Loucy (cell line): Measurements from ENCODE around the gene CACYBP.
A peak's percentile ranks its signal among the peaks of the same experiment; 100 is the strongest.
"Not testable (repeated sequence)": the region's sequence is repeated elsewhere in the genome, so short reads cannot be mapped to it uniquely, and the experiment has no call there.

ENCODE experiments used
- H2AFZ ChIP-seq: fragments of 200-600 bp; sonication (generic); 2 replicates; pipeline ENCODE4 v1.6.0; 2016; ENCODE audit warnings: antibody characterized with exemption, mild to moderate bottlenecking, low read length, moderate library complexity
- H3F3A ChIP-seq: fragments of 200-600 bp; 2 replicates; pipeline ENCODE4 v1.6.0; 2016; ENCODE audit warnings: antibody characterized with exemption, low read depth, mild to moderate bottlenecking
- H3K27me3 ChIP-seq: fragments of 200-600 bp; sonication (generic); 2 replicates; pipeline ENCODE4 v1.6.1; 2014; ENCODE audit warnings: low read length, mild to moderate bottlenecking; ENCODE audit not compliant: insufficient read depth, poor library complexity, severe bottlenecking
- H3K36me3 ChIP-seq: fragments of 200-600 bp; sonication (generic); 2 replicates; pipeline ENCODE4 v1.6.1; 2016; ENCODE audit warnings: low read length; ENCODE audit not compliant: insufficient read depth
- H3K4me1 ChIP-seq: fragments of 200-600 bp; sonication (generic); 2 replicates; pipeline ENCODE4 v1.5.1; 2014; ENCODE audit warnings: low read length, mild to moderate bottlenecking; ENCODE audit not compliant: insufficient read depth, poor library complexity, severe bottlenecking
- H3K4me2 ChIP-seq: fragments of 200-600 bp; sonication (generic); 2 replicates; pipeline ENCODE4 v1.6.0; 2014; ENCODE audit warnings: antibody characterized with exemption, low read length, low read depth, mild to moderate bottlenecking; ENCODE audit not compliant: poor library complexity, severe bottlenecking
- H3K4me3 ChIP-seq: fragments of 200-600 bp; sonication (generic); 2 replicates; pipeline ENCODE4 v1.5.1; 2014; ENCODE audit warnings: low read length, mild to moderate bottlenecking, mixed read lengths; ENCODE audit not compliant: poor library complexity, severe bottlenecking
- H3K79me2 ChIP-seq: fragments of 200-600 bp; sonication (generic); 2 replicates; pipeline ENCODE4 v1.6.1; 2014; ENCODE audit warnings: low read length; ENCODE audit not compliant: insufficient read depth
- H3K9ac ChIP-seq: fragments of 200-600 bp; sonication (generic); 2 replicates; pipeline ENCODE4 v1.6.0; 2014; ENCODE audit warnings: mild to moderate bottlenecking, low read depth, low read length, moderate library complexity; ENCODE audit not compliant: poor library complexity, severe bottlenecking
- H3K9me2 ChIP-seq: fragments of 200-600 bp; sonication (generic); replicated peaks from 2 replicates; pipeline ENCODE4 v1.6.1; 2016; ENCODE audit warnings: low read depth, low read length, mixed read lengths
- H3K9me3 ChIP-seq: fragments of 200-600 bp; sonication (generic); 2 replicates; pipeline ENCODE4 v1.6.1; 2014; ENCODE audit warnings: mild to moderate bottlenecking, antibody characterized with exemption, low read length, low read depth; ENCODE audit not compliant: insufficient read depth
- H4K20me1 ChIP-seq: fragments of 200-600 bp; sonication (generic); 2 replicates; pipeline ENCODE4 v1.6.0; 2014; ENCODE audit warnings: antibody characterized with exemption, low read length, mild to moderate bottlenecking; ENCODE audit not compliant: insufficient read depth, poor library complexity, severe bottlenecking
- CTCF ChIP-seq: fragments of 200-600 bp; sonication (generic); conservative IDR thresholded peaks from 2 replicates; pipeline ENCODE4 v1.5.1; 2014; ENCODE audit warnings: mild to moderate bottlenecking, antibody characterized with exemption, low read length
- EZH2phosphoT487 ChIP-seq: fragments of 200-600 bp; IDR thresholded peaks from 2 replicates; pipeline ENCODE4 v1.6.1; 2018; ENCODE audit warnings: antibody characterized with exemption, mild to moderate bottlenecking, moderate library complexity, borderline replicate concordance

CACYBP gene

GRCh38 chr1:175019524-175019923 is 19.8 kb downstream of the CACYBP start:
- Histone ChIP-seq H3F3A (no peaks in the 10 kb centered on the region), H3K9me3 (no peaks in the 10 kb centered on the region), H3K4me1 (peaks cover 17% of the 10 kb centered on the region), H3K79me2 (peaks cover 26% of the 10 kb centered on the region), H3K4me2 (no peak overlapping the region), H3K36me3 (peaks cover 30% of the 10 kb centered on the region; the same call in 1 of the 2 replicates), H3K4me3 (no peak overlapping the region), H3K9me2 (no peaks in the 10 kb centered on the region), H3K27me3 (no peaks in the 10 kb centered on the region), H3K9ac (no peak overlapping the region), H2AFZ (no peak overlapping the region), H4K20me1 (peaks cover 18% of the 10 kb centered on the region)
- TF ChIP-seq CTCF = no peak
- TF ChIP-seq EZH2phosphoT487 = no peak

- peak within 1 kb of the TSS; percentile 99 for H3K4me2 ChIP-seq
- H4K20me1 ChIP-seq = peaks cover 18% of the 10 kb centered on the region
- H3K79me2 ChIP-seq = peaks cover 26% of the 10 kb centered on the region
- no peaks in the 10 kb centered on the region for H3F3A ChIP-seq
- H3K27me3 ChIP-seq = no peaks in the 10 kb centered on the region
- TF ChIP-seq EZH2phosphoT487 (no peak), CTCF (no peak)
- peak within 1 kb of the TSS; percentile 89 for H2AFZ ChIP-seq
- H3K4me1 ChIP-seq = peaks cover 17% of the 10 kb centered on the region
- peaks cover 1% of the 10 kb centered on the region; the same call in 1 of the 2 replicates for H3K36me3 ChIP-seq
- H3K9me3 ChIP-seq = no peaks in the 10 kb centered on the region; the same call in 1 of the 2 replicates
- peak within 1 kb of the TSS; percentile 98 for H3K4me3 ChIP-seq
- H3K9ac ChIP-seq = peak within 1 kb of the TSS; percentile 95
- H3K9me2 ChIP-seq = no peaks in the 10 kb centered on the region
Observed at GRCh38 chr1:175023043-175023921, 23.5 kb downstream of the CACYBP start, which contains the start of gene MRPS14. MRPS14 (minus strand) TSS chr1:175023425; CDS start chr1:175023408, 17 bp downstream.

GRCh38 chr1:175023922-175024242 is 24.1 kb downstream of the CACYBP start:
- Histone ChIP-seq H3K4me3 (peak overlapping the region; percentile 98), H3K4me2 (peak overlapping the region; percentile 90), H3K9ac (peak overlapping the region; percentile 95), H3K4me1 (peaks cover 17% of the 10 kb centered on the region), H3K79me2 (peaks cover 26% of the 10 kb centered on the region), H2AFZ (peak overlapping the region; percentile 89), H4K20me1 (peaks cover 18% of the 10 kb centered on the region)
- H3F3A ChIP-seq, H3K36me3 ChIP-seq, H3K27me3 ChIP-seq, H3K9me3 ChIP-seq, H3K9me2 ChIP-seq: not testable (repeated sequence)

- H2AFZ ChIP-seq = no peak overlapping the region
- H3K4me1 ChIP-seq = peaks cover 17% of the 10 kb centered on the region
- H3K4me2 ChIP-seq = no peak overlapping the region
- H3K9me3 ChIP-seq = no peaks in the 10 kb centered on the region; the same call in 1 of the 2 replicates
- H4K20me1 ChIP-seq = peaks cover 18% of the 10 kb centered on the region
- no peak overlapping the region for H3K9ac ChIP-seq
- no peaks in the 10 kb centered on the region for H3F3A ChIP-seq
- peaks cover 26% of the 10 kb centered on the region for H3K79me2 ChIP-seq
- no peaks in the 10 kb centered on the region for H3K36me3 ChIP-seq
- no peak overlapping the region for H3K4me3 ChIP-seq
- no peaks in the 10 kb centered on the region for H3K27me3 ChIP-seq
- no peaks in the 10 kb centered on the region for H3K9me2 ChIP-seq
- TF ChIP-seq CTCF (no peak), EZH2phosphoT487 (no peak)
Observed at GRCh38 chr1:175024773-175025172, 25.0 kb downstream of the CACYBP start.
